GM19324 (cell line): Measurements from ENCODE around the gene MPC2.
A peak's percentile ranks its signal among the peaks of the same experiment; 100 is the strongest.
"Not testable (repeated sequence)": the region's sequence is repeated elsewhere in the genome, so short reads cannot be mapped to it uniquely, and the experiment has no call there.

Experiments used
- ATAC-seq: cut with Tn5 transposase; IDR thresholded peaks from one replicate; pipeline ENCODE4 v1.9.1; 2021; ENCODE audit warnings: mild to moderate bottlenecking, moderate library complexity; ENCODE audit not compliant: unreplicated experiment, low FRiP score

Gene MPC2

DNA sequence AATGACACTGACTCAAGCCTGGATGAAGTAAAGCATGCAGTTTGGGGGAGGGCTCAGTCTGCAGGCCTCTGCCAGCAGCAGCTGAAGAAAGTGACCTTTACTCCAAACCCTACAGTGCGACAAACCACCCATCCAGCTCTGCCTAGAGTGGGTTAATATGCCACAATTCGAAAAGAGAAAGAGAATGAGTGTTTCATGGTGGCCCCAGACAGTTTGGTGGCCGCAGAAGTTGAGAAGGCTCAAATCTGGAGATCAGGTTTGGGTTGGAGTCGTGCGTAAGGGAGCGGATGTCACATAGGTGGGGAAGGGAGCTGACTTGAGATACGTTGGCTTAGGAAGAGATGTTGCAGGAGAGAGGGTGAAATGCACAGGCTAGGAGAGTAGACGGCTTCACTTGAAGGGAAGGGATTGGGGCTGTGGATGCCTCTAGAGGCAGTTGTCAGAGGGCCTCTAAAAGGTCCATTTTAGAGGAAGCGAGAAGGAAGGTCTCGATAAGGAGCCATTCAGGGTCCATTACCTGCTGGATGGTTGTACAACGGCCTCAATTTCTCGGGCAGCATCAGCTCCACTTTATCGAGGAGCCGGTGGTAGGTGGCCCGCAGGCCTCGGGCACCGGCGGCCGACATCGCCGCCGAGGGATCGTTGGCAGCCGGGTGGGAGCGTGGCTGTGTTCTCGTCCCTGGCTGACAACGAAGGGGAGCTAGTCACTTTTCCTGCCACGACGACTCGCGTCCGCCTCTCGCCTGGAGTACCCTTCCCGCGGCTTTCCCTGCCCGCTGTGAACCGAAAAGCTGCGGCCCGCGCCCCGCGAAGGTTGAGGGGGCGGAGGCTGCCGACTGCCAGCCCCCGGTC is 1.4 kb downstream of the MPC2 start:
- ATAC-seq, result peak; percentile 3

DNA sequence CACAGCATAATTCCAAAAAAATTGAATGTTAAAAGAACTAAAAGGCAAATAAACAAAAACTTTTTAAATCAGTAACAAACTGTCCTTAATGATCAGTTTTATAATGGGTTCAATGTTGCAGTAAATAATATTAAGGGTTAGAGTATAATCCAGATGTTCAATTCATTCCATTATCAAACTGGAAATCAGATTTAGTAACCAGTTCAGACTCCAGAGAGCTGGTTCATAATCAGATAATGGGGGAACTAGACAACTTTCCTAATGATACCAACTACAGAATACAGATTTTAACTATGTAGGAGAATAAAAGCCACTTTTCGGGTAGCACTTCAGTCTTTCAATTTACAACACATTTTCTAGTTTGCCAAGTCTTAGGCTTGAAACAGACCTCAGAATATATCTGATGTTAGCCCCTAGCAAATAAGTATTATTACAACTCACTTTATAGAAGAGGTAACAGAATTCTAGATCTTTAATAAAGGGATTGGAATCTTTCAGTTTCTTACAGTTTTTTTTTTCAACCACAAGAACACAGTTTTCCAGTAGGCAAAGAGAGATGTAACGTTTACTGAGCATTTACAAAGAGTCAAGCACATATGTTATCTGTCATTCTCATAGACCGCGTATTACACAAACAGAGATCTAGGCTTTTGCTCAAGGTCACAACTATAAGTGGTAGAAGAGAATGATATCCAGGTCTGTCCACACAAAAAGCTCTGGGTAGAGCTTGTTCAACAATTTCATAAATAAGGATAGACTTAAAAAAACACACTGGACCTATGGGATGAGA is 2.3 kb downstream of the MPC2 start:
- ATAC-seq, result no peak

DNA sequence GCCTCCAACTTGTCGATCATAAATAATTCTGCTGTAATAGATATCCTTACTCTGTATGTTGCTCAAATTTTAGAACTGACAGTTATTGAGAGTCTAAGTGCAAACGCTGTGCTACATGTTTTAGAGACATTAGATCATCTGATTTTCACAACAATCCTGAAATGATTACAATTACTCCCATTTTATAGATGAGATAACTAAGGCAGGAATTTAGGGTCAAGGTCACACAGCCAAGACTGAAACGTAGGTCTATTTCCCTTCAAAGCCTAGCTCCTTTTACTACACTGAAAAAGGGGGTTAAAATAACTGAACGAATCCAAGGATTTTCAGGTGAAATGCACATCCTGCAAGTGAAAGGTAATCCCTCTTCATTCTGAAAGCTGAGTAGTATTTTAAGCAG is 3.1 kb downstream of the MPC2 start:
- ATAC-seq, result no peak

DNA sequence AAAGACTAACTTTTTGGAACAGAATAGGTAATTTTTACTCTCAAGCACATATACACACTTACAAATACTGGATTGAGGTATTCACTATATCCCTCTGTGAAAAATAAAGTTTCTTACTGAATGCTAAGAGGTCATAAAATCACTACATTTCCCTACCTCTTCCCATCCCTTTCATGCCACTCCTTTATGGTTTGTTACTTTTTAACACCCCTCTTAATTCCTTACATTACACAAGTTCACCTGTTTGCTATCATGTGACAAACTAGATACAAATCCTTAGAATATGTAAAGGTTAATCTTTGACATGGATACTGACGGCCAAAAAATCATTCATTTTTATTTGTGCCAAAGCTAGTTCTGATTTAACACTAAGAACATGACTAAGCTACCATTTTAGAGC is 7.1 kb downstream of the MPC2 start:
- no peak for ATAC-seq

DNA sequence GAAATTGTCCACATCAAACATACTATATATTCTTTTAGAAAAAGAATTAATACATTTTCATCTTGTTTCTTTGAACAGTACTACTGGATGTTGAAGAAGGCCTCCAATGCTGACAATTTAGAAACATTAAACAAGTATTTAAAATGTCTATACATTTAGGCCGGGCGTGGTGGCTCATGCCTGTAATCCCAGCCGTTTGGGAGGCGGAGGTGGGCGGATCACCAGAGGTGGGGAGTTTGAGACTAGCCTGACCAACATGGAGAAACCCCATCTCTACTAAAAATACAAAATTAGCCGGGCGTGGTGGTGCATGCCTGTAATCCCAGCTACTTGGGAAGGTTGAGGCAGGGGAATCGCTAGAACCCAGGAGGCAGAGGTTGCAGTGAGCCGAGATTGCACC is 8.0 kb downstream of the MPC2 start:
- not testable (repeated sequence) for ATAC-seq

DNA sequence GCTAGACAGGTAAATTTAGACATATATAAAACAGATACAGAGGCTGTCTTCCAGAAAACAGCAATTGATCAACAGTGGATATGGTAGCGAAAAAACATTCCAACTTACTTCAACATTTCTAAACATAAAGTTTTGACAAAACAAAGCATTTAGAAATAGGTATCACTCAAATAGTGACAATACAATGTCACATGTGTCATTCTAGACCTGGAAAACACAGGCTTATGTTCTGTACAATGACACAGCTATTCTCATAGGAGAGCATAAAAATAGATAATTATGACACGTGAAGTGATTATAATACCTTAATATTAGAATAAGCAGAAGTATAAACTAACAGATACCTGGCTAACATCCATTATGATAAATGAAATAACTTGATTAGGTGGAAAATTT is 8.4 kb downstream of the MPC2 start:
- ATAC-seq, result no peak

DNA sequence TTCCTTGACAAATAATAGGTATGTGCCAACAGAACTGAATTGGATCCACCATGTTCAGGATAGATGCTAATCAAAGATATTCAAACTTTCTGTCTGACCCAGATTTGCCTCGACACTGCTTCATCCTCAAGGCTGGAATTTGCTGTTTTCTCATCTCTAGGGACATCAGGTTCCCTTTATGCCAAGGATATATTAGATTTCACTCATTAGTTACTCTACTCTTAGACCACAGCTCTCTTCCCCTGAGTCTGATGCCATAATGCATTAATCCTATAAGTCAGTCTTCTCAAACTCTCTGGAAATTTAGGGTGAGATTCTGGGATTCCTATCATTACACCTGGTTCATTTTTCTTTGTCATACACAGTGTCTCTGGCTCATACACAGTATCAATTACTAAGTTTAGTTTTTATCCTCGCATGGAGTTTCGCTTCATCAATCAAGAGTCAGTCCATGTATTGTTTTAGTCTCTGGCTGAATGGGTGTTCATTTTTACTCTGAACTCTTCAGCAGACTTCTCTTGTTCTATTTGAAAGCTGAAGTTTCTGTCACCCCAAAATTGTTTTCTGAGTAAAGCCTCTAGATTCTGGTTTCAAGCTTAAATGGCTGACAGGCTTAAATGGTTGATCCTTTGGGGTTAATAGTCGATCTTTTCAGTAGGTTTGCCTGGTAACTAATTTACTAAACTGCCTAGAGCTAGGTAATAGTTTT is 9.7 kb downstream of the MPC2 start:
- ATAC-seq, result no peak

DNA sequence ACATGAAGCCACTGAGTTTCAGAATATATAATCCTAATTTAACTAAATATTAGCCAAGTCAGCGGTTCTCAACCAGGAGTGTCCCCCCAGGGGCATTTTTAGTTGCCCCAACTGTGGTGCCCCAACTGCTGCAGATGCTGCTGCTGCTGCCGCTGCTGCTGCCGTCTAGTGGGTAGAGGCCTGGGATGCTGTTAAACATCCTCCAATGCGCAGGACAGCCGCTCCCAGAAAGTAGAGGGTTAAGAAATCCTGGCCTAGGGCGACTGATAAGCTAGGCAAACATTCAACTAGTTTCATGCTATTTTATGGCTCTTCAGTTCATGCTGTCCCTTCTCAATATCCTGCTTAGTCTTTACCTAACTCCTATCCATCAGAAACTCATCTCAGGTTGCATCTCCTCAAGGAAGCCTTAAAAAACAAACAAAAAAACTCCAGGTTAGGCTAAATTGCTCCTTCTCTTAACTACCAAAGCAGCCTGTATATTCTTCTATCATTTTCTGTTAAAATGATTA is 10.3 kb downstream of the MPC2 start:
- ATAC-seq, result no peak

DNA sequence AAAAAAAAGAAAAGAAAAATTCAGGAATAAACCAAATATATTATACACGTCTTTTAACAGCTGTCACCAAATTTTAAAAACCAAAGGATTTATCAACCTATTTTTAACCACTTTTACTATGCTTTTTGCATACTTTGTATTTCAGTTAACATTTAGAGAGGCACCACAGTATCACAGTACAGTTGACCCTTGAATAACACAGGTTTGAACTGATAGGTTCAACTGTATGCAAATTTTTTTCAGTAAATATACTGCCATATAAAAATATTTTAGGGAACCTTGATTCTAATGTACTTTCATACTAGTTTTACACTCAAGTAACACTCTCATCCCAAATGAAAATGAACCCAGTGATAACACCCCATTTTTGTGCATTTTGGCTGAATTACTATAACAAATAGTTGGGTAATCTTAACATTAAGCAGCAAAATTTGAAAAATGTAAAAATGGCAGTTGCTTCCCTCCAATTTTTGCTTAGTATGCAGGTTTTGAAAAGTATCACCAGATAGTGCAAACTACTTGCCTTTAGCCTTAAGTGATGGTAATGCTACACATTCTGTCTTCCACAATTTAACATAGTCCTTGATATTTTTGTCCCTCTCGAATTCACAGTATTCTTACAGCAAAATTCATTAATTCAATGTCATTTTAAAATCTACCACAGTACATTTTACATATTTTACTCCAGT is 12.2 kb downstream of the MPC2 start:
- ATAC-seq, result no peak

DNA sequence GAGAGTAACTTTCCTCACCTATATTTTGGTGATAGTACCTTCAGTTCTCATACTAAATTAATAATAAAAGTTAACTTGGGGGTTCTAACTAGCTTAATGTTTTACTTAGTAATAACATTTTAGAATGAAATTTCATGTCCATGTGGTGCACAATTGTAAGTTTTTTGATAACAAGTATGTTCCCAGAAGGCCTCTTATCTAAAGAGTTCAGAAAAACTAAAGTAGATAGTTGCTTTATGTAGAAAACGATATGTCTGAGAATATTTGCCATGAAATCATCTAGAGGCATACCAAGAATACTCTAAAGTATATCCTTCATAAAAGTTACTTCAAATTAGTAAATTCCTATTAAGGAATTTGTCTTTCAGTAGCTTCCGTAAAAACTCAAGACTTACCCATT is 12.8 kb downstream of the MPC2 start:
- ATAC-seq, result no peak

DNA sequence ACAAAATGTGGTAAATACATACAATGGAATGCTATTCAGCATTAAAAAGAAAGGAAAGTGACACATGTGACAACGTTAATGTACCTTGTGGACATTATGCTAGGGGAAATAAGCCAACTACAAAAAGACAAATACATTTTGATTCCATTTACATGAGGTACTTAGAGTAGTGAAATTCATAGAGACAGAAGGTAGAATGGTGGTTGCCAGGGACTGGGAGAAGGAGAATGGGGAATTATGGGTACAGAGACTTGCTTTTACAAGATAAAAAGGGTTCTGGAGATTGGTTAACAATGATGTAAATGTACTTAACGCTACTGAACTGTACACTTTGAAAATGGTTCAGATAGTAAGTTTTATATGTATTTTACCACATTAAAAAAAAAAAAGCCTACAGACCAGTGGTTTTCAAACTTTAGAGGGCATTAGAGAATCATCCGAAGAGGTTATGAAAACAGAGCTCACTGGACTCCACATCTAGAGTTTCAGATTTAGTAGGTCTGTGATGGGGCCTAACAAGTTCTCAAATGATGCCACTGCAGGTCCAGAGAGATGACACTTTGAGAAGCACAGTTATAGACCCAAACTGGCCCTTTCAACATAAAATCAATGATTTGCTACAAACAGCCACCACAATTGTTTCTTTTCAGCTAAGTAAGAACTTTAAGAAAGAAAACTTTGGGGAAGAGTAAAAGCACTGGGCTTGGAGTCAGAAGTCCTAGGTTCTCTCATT is 13.4 kb downstream of the MPC2 start:
- no peak for ATAC-seq

DNA sequence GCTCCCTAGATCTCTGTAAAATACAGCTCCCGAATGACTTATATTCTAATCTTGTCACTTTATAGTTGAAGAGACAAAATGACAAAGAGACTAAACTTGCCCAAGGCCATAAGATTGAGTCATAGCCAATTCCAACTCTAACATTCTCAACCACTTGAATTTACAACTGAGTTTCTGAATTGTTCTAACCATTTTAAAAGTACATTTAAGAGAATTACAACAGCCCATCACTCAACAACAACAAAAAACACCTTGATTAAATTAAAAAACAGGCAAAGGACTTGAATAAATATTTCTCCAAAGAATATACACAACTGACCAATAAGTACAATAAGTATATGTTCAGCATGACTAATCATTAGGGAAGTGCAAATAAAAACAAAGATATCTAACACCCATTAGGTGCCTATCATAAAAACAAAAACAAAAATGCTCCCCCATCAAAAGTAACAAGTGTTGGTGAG is 14.2 kb downstream of the MPC2 start:
- ATAC-seq, result no peak

DNA sequence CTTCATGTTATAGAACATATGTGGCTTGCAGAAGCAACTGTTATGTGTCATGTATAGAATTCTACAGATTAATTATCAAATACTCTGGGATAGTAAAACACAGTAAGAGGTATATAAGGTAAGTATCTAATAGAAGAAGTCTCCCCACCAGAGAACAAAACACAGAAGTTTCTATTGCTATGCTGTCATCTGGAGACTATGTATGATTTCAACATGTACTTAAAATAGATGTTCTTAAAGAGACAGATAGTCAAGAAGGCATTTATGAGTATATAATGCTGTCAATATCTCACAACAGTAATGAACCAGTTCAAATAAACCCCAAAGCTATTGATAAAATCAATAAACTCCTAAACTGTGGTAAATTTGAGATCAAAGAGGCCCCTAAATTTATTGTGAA is 14.8 kb downstream of the MPC2 start:
- ATAC-seq, result no peak

DNA sequence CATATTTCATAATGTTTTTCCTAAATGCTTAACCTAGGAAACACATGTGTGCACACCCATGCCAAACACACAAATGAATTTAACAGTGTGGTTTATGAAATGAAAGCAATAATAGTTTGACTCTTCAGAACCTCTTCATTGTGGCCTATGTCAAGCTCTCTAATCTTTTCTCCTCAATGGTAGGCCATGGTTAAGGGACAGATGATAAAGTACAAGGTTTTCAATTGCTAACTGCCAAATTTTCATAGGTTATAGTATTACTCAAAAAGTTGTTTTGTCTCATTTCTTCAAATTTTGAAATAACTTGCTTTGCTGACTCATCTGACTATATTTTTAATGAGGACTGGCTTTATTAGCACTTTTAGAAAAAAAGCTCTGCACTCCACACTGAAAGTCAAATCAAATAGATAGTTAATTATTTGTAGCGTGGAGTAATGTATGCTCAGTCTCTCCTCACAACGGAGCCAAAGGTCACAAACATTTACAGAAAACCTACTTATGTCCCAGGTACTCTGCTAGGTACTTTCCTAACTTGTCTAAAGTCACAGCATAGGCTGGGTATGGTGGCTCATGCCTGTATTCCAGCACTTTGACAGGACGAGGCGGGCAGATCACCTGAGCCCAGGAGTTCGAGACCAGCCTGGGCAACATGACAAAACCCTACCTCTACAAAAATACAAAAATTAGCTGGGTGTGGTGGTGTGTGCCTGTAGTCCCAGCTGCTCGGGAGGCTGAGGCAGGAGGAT is 19.9 kb downstream of the MPC2 start:
- no peak for ATAC-seq

DNA sequence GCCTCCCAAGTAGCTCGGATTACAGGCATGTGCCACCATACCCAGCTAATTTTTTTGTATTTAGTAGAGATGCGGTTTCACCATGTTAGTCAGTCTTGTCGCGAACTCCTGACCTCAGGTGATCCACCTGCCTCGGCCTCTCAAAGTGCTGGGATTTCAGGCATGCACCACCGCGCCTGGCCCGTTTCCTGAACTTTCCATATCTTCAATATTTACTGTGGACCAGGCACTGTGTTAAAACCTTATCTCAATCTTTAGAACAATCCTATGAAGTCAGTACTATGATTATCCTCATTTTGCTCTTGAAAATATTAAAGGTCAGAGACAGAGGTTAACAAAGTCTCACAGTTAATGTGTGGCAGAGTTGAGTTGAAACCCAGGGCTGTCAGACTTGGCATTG is 21.3 kb downstream of the MPC2 start:
- no peak for ATAC-seq

DNA sequence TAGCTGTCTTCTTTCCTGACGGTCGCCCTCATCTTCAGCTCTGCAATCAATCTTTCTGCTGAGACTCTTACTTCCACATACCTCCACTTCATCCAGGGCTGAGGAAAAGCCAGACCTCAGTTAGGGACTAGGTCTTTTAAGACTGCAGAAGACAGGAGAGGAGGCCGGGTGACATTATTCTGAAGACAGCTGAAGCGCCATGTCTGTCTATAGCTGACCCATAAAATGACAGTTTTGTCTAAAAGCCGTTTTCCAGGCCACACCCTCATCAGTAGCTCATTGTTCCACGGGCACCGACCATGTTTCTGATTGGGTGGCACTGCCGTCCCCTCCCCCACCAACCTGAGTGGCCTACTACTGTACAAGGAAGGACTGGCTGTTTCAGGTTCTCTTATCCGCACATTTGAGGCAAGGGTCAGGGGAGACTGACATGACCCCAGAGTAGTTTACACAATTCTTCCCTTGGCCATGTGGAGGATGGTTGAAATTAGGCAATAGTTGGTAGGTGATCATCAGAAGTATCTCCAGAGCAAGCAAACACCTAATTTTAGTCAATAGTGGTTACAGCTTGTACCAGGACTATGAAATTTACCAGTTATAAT is 22.9 kb downstream of the MPC2 start, which contains the start of gene ADCY10:
Gene ADCY10, minus strand, starts transcription at position 240 of the 602 bp plus-strand sequence. CDS start 8,994 bp downstream, outside the sequence.
- ATAC-seq, result no peak

DNA sequence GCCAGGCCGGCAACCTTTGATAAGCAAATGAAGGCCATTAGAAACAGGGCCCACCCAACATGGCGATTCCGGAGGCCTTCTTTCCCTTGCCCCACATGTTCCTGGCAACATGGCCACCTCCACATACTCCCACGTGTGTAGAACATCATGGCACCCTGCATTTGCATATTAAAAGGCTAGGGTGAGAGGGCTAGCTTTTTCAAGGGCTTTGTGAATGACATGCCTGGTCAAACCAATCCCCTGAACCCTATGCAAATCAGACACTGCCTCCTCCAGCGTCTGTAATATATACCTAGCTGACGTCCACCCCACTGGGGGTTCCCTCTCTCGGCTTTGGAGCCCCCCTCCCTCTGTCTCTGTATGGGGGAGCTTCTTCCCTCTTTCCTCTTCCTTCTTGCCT is 24.6 kb downstream of the MPC2 start:
- no peak for ATAC-seq

DNA sequence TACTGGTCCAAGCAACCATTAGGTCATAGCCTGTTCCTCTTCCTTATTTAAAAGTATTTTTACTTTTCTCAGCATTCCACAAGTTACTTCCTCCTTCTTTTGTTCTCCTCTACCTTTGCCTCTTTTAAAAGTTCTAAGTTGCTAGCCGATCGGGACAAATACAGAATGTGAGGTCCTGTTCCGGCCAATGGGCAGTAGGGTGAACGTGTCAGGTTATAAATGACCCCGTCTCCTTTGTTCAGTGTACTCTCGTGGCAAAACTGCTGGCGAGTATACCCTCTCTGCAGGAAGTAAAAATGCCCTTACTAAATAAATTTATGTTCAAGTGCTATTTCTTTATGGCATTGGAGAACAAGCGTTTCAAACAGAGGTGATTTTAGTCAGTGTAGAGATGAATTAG is 25.5 kb downstream of the MPC2 start:
- ATAC-seq, result no peak
